ENCODE results near the gene WFDC12. TPM values are rescaled to one million over a fixed set of nuclear protein-coding genes. Genes with fewer than 3 reads are reported as not detected.

The WFDC12 gene
- total RNA-seq, 2 experiments from 2014 or later: not detected

DNA sequence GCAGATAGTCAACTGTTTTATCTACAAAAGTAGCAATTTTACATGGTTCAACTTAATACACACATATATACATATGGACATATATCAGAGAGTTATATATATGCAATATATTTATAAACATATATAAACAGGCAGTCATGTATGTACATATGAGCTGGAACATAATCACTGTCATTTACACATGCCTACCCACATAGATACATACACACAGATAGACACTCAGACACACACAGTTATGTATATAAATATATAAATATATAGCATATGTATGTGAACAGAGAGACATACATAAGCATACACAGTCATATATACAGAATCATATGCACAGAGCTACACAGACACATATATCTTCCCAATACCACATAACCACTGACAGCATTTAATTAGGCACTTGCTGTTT, 11.5 kb downstream of the WFDC12 start:
- DNase-seq (ENCODE audit: low spot score): no peak
- Histone ChIP-seq H3K9me3 (ENCODE audit: low read length) (no peaks in the 10 kb centered on the region), H3K4me2 (ENCODE audit: low read length) (no peak overlapping the region), H3K4me3 (ENCODE audit: low read depth, low read length, poor library complexity, severe bottlenecking) (no peak overlapping the region), H3K9me2 (ENCODE audit: insufficient read depth, low read length) (no peaks in the 10 kb centered on the region), H4K20me1 (ENCODE audit: insufficient read depth, low read length) (no peaks in the 10 kb centered on the region), H3K27ac (ENCODE audit: low read depth, low read length, poor library complexity, severe bottlenecking) (no peak overlapping the region), H3K79me2 (ENCODE audit: insufficient read depth, low read depth, low read length) (no peaks in the 10 kb centered on the region), H3K4me1 (ENCODE audit: insufficient read depth, low read length, poor library complexity, severe bottlenecking) (no peaks in the 10 kb centered on the region), H2AFZ (ENCODE audit: low read length) (no peak overlapping the region), H3K36me3 (ENCODE audit: insufficient read depth, low read length) (no peaks in the 10 kb centered on the region)
- ChIA-PET CTCF (ENCODE audit: unreplicated experiment) (interaction anchor here (1.2 kb wide), 1 partner anchor 69 kb away, joined by 4 read pairs; no protein-coding TSS in a partner anchor), POLR2A (interaction anchor here (0.6 kb wide), 1 partner anchor 273 kb away, joined by 3 read pairs; no protein-coding TSS in a partner anchor)
- no TSS peak for BruUV-seq (replicated peaks)
- no peak for TF ChIP-seq EZH2phosphoT487 (IDR thresholded peaks at IDR 0.05; ENCODE audit: borderline replicate concordance, low read depth, low read length)
- TF ChIP-seq, protein P1, sequence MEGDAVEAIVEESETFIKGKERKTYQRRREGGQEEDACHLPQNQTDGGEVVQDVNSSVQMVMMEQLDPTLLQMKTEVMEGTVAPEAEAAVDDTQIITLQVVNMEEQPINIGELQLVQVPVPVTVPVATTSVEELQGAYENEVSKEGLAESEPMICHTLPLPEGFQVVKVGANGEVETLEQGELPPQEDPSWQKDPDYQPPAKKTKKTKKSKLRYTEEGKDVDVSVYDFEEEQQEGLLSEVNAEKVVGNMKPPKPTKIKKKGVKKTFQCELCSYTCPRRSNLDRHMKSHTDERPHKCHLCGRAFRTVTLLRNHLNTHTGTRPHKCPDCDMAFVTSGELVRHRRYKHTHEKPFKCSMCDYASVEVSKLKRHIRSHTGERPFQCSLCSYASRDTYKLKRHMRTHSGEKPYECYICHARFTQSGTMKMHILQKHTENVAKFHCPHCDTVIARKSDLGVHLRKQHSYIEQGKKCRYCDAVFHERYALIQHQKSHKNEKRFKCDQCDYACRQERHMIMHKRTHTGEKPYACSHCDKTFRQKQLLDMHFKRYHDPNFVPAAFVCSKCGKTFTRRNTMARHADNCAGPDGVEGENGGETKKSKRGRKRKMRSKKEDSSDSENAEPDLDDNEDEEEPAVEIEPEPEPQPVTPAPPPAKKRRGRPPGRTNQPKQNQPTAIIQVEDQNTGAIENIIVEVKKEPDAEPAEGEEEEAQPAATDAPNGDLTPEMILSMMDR (conservative IDR thresholded peaks at IDR 0.05; ENCODE audit: low read length): no peak
- intact Hi-C loops (cut with micrococcal nuclease; ENCODE audit: unreplicated experiment): no loop called here

DNA sequence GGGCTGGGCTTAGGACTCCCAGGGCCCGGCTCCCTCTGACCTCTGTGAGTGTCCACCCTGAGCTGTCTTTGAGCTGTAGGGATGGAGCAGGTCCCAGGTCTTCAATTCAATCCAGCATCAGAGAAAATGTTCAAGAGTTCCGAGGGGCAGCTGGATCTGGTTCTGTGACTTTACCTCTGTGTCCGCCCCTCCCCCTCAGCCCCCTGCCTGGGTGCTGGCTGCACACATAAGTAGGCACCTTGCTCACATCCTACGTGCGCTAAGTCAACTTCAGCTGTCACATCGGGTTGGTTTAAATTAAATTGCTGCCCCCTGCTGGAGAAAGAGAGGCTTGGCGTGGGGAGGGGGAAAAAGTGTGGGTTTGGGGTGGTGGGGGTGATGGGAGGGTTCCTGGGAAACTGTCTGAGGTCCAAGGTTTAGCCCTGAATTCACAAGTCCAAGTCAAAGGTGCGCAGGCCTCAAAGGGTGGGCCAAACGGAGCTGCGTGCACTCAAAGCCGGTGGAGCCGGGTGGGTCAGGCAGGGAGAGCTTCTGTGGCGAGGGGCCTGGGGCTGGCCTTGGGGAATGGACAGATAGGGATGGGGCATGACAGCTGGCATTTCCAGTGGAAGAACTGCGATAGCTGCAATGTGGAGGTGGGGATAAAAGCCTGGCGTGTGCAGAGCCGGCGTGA, 12.3 kb downstream of the WFDC12 start:
- Histone ChIP-seq H3K36me3 (ENCODE audit: insufficient read depth, low read length) (no peaks in the 10 kb centered on the region), H3K79me2 (ENCODE audit: insufficient read depth, low read depth, low read length) (no peaks in the 10 kb centered on the region), H3K9me2 (ENCODE audit: insufficient read depth, low read length) (no peaks in the 10 kb centered on the region), H3K27ac (ENCODE audit: low read depth, low read length, poor library complexity, severe bottlenecking) (no peak overlapping the region), H3K4me1 (ENCODE audit: insufficient read depth, low read length, poor library complexity, severe bottlenecking) (no peaks in the 10 kb centered on the region), H3K4me3 (ENCODE audit: low read depth, low read length, poor library complexity, severe bottlenecking) (no peak overlapping the region), H4K20me1 (ENCODE audit: insufficient read depth, low read length) (no peaks in the 10 kb centered on the region), H3K4me2 (ENCODE audit: low read length) (no peak overlapping the region), H2AFZ (ENCODE audit: low read length) (no peak overlapping the region), H3K9me3 (ENCODE audit: low read length) (no peaks in the 10 kb centered on the region)
- no peak for TF ChIP-seq EZH2phosphoT487 (IDR thresholded peaks at IDR 0.05; ENCODE audit: borderline replicate concordance, low read depth, low read length)
- TF ChIP-seq, protein P1 (conservative IDR thresholded peaks at IDR 0.05; ENCODE audit: low read length): peak; percentile 82
- no TSS peak for BruUV-seq (replicated peaks)
- CTCF ChIA-PET (ENCODE audit: unreplicated experiment): no interaction called here
- intact Hi-C loops (cut with micrococcal nuclease; ENCODE audit: unreplicated experiment): no loop called here
- DNase-seq (ENCODE audit: low spot score): peak; percentile 61
- POLR2A ChIA-PET: no interaction called here

DNA sequence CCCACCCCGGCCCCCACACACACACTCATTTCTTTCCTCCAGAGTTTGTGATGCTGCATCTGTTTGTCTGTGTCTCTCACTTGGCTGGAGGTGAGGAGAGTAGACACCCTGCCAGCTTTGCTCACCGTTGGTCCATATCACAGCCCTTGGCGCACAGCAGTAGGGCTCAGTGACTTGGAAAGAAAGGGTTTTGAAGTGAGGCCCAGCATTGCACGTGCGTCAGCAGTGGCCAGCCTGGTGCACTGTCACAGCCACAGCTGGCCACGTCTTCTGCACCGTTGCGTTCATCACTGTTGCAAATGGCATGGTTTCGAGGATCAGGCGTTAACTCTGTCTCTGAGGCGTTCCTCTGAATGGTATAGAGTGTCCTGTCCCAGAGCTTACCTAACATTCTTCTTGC, 13.0 kb downstream of the WFDC12 start:
- no peaks in the 10 kb centered on the region for H4K20me1 ChIP-seq (ENCODE audit: insufficient read depth, low read length)
- no peak overlapping the region for H2AFZ ChIP-seq (ENCODE audit: low read length)
- H3K79me2 ChIP-seq (ENCODE audit: insufficient read depth, low read depth, low read length): no peaks in the 10 kb centered on the region
- POLR2A ChIA-PET: interaction anchor here (0.6 kb wide), 1 partner anchor 100 kb away, joined by 3 read pairs; no protein-coding TSS in a partner anchor
- no peaks in the 10 kb centered on the region for H3K36me3 ChIP-seq (ENCODE audit: insufficient read depth, low read length)
- H3K9me3 ChIP-seq (ENCODE audit: low read length): no peaks in the 10 kb centered on the region
- no peak overlapping the region for H3K27ac ChIP-seq (ENCODE audit: low read depth, low read length, poor library complexity, severe bottlenecking)
- H3K4me3 ChIP-seq (ENCODE audit: low read depth, low read length, poor library complexity, severe bottlenecking): no peak overlapping the region
- no TSS peak for BruUV-seq (replicated peaks)
- H3K4me2 ChIP-seq (ENCODE audit: low read length): no peak overlapping the region
- no peaks in the 10 kb centered on the region for H3K4me1 ChIP-seq (ENCODE audit: insufficient read depth, low read length, poor library complexity, severe bottlenecking)
- intact Hi-C loops (cut with micrococcal nuclease; ENCODE audit: unreplicated experiment): no loop called here
- H3K9me2 ChIP-seq (ENCODE audit: insufficient read depth, low read length): no peaks in the 10 kb centered on the region
- no peak for TF ChIP-seq EZH2phosphoT487 (IDR thresholded peaks at IDR 0.05; ENCODE audit: borderline replicate concordance, low read depth, low read length)
- TF ChIP-seq, protein P1 (conservative IDR thresholded peaks at IDR 0.05; ENCODE audit: low read length): no peak
- DNase-seq (ENCODE audit: low spot score): no peak
- CTCF ChIA-PET (ENCODE audit: unreplicated experiment): no interaction called here

Measured in OCI-LY7 (cell line).